ENCODE data around the gene HEMK1.

DNA sequence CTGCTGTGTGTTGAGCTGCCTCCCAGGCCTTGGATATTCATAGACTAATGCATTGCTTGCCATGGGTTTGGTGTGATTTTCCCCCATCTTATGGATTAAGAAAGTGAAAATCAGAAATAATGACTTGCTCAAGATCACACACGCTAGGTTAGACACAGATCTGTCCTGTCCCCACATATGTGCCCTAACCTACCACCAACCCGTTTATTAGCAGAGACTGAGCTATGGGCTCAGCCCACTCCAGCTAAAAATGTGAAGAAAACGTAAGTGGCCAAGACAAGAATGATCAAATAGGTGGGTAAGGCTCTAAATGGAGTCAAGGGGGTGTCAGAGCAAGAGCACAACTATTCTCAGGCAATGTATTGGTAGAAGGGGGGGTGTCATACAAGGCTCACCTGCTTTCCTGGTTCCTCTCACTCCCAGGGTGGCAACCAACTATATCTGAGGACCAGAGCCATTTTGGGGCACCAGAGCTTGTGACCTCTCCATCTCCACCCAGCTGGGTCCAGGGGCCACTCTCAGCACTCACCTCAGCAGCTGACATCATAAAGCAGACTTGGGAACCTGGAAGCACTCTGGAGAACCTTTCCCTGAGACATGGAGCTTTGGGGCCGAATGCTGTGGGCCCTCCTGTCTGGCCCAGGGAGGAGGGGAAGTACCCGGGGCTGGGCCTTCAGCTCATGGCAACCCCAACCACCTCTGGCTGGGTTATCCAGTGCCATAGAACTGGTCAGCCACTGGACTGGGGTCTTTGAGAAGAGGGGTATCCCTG lies 1.4 kb downstream of the HEMK1 start:
- TF ChIP-seq HNF4A (conservative IDR thresholded peaks at IDR 0.05) (no peak), TAF1 (conservative IDR thresholded peaks at IDR 0.05) (no peak), REST (IDR thresholded peaks at IDR 0.05) (no peak), EGR1 (IDR thresholded peaks at IDR 0.05; ENCODE audit: low read depth in 2 of 2) (no peak), GABPA (IDR thresholded peaks at IDR 0.05 in 1 of 2, conservative IDR thresholded peaks at IDR 0.05 in 1 of 2) (no peak), JUND (IDR thresholded peaks at IDR 0.05) (no peak), HNF4G (IDR thresholded peaks at IDR 0.05) (no peak)
- TF ChIP-seq, protein P1, sequence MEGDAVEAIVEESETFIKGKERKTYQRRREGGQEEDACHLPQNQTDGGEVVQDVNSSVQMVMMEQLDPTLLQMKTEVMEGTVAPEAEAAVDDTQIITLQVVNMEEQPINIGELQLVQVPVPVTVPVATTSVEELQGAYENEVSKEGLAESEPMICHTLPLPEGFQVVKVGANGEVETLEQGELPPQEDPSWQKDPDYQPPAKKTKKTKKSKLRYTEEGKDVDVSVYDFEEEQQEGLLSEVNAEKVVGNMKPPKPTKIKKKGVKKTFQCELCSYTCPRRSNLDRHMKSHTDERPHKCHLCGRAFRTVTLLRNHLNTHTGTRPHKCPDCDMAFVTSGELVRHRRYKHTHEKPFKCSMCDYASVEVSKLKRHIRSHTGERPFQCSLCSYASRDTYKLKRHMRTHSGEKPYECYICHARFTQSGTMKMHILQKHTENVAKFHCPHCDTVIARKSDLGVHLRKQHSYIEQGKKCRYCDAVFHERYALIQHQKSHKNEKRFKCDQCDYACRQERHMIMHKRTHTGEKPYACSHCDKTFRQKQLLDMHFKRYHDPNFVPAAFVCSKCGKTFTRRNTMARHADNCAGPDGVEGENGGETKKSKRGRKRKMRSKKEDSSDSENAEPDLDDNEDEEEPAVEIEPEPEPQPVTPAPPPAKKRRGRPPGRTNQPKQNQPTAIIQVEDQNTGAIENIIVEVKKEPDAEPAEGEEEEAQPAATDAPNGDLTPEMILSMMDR (IDR thresholded peaks at IDR 0.05; ENCODE audit: low read depth, low read length, missing input control), result no peak
- TF ChIP-seq, protein P2, sequence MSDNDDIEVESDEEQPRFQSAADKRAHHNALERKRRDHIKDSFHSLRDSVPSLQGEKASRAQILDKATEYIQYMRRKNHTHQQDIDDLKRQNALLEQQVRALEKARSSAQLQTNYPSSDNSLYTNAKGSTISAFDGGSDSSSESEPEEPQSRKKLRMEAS (IDR thresholded peaks at IDR 0.05), result no peak

Measured in liver (tissue), 3 donors.